Fibroblast of lung (primary cell): ENCODE data around the gene RBP7. TPM values are rescaled to one million over a fixed set of nuclear protein-coding genes. Genes with fewer than 3 reads are reported as not detected.

Source experiments
- DNase-seq, 2 donors: peaks; one replicate each; pipeline versions ENCODE4 v3.0.0 to v3.0.0-alpha.2; 2010; ENCODE audit warnings: low read depth in 2 of 2
- H2AFZ ChIP-seq: 2 replicates; pipeline ENCODE4 v1.5.1; 2012; ENCODE audit warnings: low read length, control low read depth, inconsistent platforms
- H3K27ac ChIP-seq: 2 replicates; pipeline ENCODE4 v1.5.1; 2011; ENCODE audit warnings: low read length, control low read depth; ENCODE audit not compliant: insufficient read depth
- H3K27me3 ChIP-seq: 2 replicates; pipeline ENCODE4 v1.5.1; 2011; ENCODE audit warnings: mild to moderate bottlenecking, low read length; ENCODE audit not compliant: control insufficient read depth, insufficient read depth
- H3K36me3 ChIP-seq: 2 replicates; pipeline ENCODE4 v1.5.1; 2011; ENCODE audit warnings: low read length; ENCODE audit not compliant: control insufficient read depth, insufficient read depth
- H3K4me1 ChIP-seq: 2 replicates; pipeline ENCODE4 v1.5.1; 2011; ENCODE audit warnings: low read length; ENCODE audit not compliant: control insufficient read depth, insufficient read depth; ENCODE audit errors: extremely low read depth
- H3K4me2 ChIP-seq: 2 replicates; pipeline ENCODE4 v1.5.1; 2011; ENCODE audit warnings: low read length, control low read depth; ENCODE audit not compliant: insufficient read depth; ENCODE audit errors: extremely low read depth
- H3K4me3 ChIP-seq, 4 experiments: fragments of 200-600 bp in 1 of 4; sonication (generic) in 1 of 4; replicated peaks in 1 of 4; 2 replicates each; pipeline ENCODE4 v1.5.1; 2011 to 2016; ENCODE audit warnings: low read length in 4 of 4, low read depth in 3 of 4, mild to moderate bottlenecking in 3 of 4, control low read depth in 2 of 4, inconsistent platforms in 1 of 4, mixed read lengths in 1 of 4; ENCODE audit not compliant: insufficient read depth in 1 of 4; ENCODE audit errors: control extremely low read depth in 1 of 4
- H3K79me2 ChIP-seq: 2 replicates; pipeline ENCODE4 v1.5.1; 2012; ENCODE audit warnings: mild to moderate bottlenecking, low read length, inconsistent platforms; ENCODE audit not compliant: control insufficient read depth, insufficient read depth
- H3K9ac ChIP-seq: 2 replicates; pipeline ENCODE4 v1.5.1; 2011; ENCODE audit warnings: mild to moderate bottlenecking, low read length, control low read depth; ENCODE audit not compliant: insufficient read depth
- H3K9me3 ChIP-seq: 2 replicates; pipeline ENCODE4 v1.5.1; 2012; ENCODE audit warnings: low read depth, low read length; ENCODE audit not compliant: control insufficient read depth, insufficient read depth
- H4K20me1 ChIP-seq: 2 replicates; pipeline ENCODE4 v1.5.1; 2011; ENCODE audit warnings: low read length; ENCODE audit not compliant: control insufficient read depth, insufficient read depth; ENCODE audit errors: extremely low read depth
- CTCF ChIP-seq, 2 donors: IDR thresholded peaks in 1 of 2; conservative IDR thresholded peaks in 1 of 2; 1 replicate in 1 of 2; 2 replicates in 1 of 2; pipeline ENCODE4 v1.5.1; 2011 to 2012; ENCODE audit warnings: low read length in 2 of 2, control low read depth in 1 of 2, inconsistent platforms in 1 of 2, low read depth in 1 of 2, mild to moderate bottlenecking in 1 of 2
- EZH2 ChIP-seq: IDR thresholded peaks from 2 replicates; pipeline ENCODE4 v1.5.1; 2012; ENCODE audit warnings: low read length, control low read depth, mild to moderate bottlenecking; ENCODE audit errors: missing control alignments
- polyA plus RNA-seq, 2 donors: library from polyadenylated mRNA; depleted of rRNA in 1 of 2; stranded (reverse) in 1 of 2; unstranded in 1 of 2; fragments of >200 nt; gene quantifications; 2 replicates each; pipeline ENCODE4 v1.2.1, GENCODE V29; 2011 to 2012; ENCODE audit warnings: missing spikeins in 1 of 2
- total RNA-seq: library from RNA; depleted of rRNA; stranded (reverse); fragments of >200 nt; gene quantifications from 2 replicates; pipeline ENCODE4 v1.2.1, GENCODE V29; 2014

Gene RBP7
- total and polyA plus RNA-seq, 2 donors (not counting 1 experiment from before 2014, with no cell fraction given): not detected

- H3K27ac ChIP-seq: no peak overlapping the region
These were observed 60.3 kb downstream of the RBP7 start for GRCh38 chr1:10057343-10057742.

GRCh38 chr1:10057796-10058195, 60.8 kb downstream of the RBP7 start:
- peaks cover 2% of the 10 kb centered on the region for H4K20me1 ChIP-seq
- no peak overlapping the region for H2AFZ ChIP-seq
- H3K4me2 ChIP-seq: no peak overlapping the region

More at GRCh38 chr1:10057343-10057742, 60.3 kb downstream of the RBP7 start:
- Histone ChIP-seq H3K4me2 (no peak overlapping the region), H3K9ac (no peak overlapping the region), H3K9me3 (no peaks in the 10 kb centered on the region), H3K36me3 (no peaks in the 10 kb centered on the region), H2AFZ (no peak overlapping the region), H4K20me1 (peaks cover 2% of the 10 kb centered on the region), H3K4me1 (peaks cover 2% of the 10 kb centered on the region), H3K4me3 (no peak overlapping the region), H3K79me2 (peaks cover 27% of the 10 kb centered on the region), H3K27me3 (no peaks in the 10 kb centered on the region)
- peak; percentile 28 to 70 for DNase-seq
- TF ChIP-seq EZH2: no peak
- TF ChIP-seq CTCF (conservative IDR thresholded peaks at IDR 0.05 in 1 of 2, IDR thresholded peaks at IDR 0.05 in 1 of 2; ENCODE audit: low read depth in 1 of 2, low read length in 2 of 2): no peak

GRCh38 chr1:10059342-10059718, 62.3 kb downstream of the RBP7 start:
- Histone ChIP-seq H3K4me1 (peaks cover 2% of the 10 kb centered on the region), H3K79me2 (peaks cover 26% of the 10 kb centered on the region), H3K4me3 (no peak overlapping the region), H4K20me1 (peaks cover 2% of the 10 kb centered on the region), H3K27ac (no peak overlapping the region), H3K36me3 (no peaks in the 10 kb centered on the region), H3K4me2 (no peak overlapping the region), H3K27me3 (no peaks in the 10 kb centered on the region), H3K9me3 (no peaks in the 10 kb centered on the region), H3K9ac (no peak overlapping the region), H2AFZ (no peak overlapping the region)
- no peak for TF ChIP-seq CTCF (conservative IDR thresholded peaks at IDR 0.05 in 1 of 2, IDR thresholded peaks at IDR 0.05 in 1 of 2; ENCODE audit: low read depth in 1 of 2, low read length in 2 of 2)
- no peak for TF ChIP-seq EZH2
- DNase-seq: no peak

More at GRCh38 chr1:10057796-10058195, 60.8 kb downstream of the RBP7 start:
- no peaks in the 10 kb centered on the region for H3K36me3 ChIP-seq
- H3K27ac ChIP-seq: no peak overlapping the region
- peaks cover 2% of the 10 kb centered on the region for H3K4me1 ChIP-seq
- H3K79me2 ChIP-seq: peaks cover 26% of the 10 kb centered on the region
- no peaks in the 10 kb centered on the region for H3K9me3 ChIP-seq
- TF ChIP-seq CTCF (conservative IDR thresholded peaks at IDR 0.05 in 1 of 2, IDR thresholded peaks at IDR 0.05 in 1 of 2; ENCODE audit: low read depth in 1 of 2, low read length in 2 of 2) (no peak), EZH2 (no peak)
- H3K9ac ChIP-seq: no peak overlapping the region
- H3K27me3 ChIP-seq: no peaks in the 10 kb centered on the region
- peak in 1 of 2 donors; percentile 11 for DNase-seq
- H3K4me3 ChIP-seq: no peak overlapping the region
